Stimulated activated CD8-positive, alpha-beta memory T cell treated with anti-CD3 and anti-CD28 coated beads, Interleukin-4, amount 100 ng/mL, for 1 hour (primary cell): ENCODE measurements around the gene TMPRSS11D.

ENCODE experiments used
- DNase-seq, 2 donors: peaks; one replicate each; pipeline ENCODE4 v3.0.0-alpha.2; 2020; ENCODE audit warnings: low read depth in 2 of 2, low spot score in 1 of 2

Gene TMPRSS11D

GRCh38 chr4:67886281-67886680 lies 2.5 kb upstream of the TMPRSS11D start:
- DNase-seq = no peak

GRCh38 chr4:67885762-67886161 lies 2.0 kb upstream of the TMPRSS11D start:
- no peak for DNase-seq

GRCh38 chr4:67884701-67885100 lies 899 bp upstream of the TMPRSS11D start:
- DNase-seq = no peak

GRCh38 chr4:67883458-67883857 lies 344 bp downstream of the TMPRSS11D start:
- no peak for DNase-seq

GRCh38 chr4:67880866-67881610 lies 2.8 kb downstream of the TMPRSS11D start:
- no peak for DNase-seq

DNA sequence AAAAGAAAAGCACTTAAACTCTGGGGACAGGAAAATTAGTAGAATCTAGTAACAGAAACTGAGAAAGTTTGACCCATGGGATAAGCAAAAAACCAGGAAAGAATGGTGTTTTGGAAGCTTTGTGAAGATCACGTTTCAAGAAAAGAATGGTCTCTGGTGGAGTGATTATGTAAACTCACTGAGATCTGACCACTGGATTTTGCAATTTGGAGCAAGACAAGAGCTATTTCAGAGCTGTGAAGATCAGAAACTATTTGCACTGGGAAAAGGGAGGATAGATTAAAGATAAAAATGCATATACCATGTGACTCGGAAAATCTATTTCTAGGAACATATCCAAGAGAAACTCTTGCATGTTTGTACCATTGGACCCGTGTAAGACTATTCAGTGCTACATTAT lies 4.3 kb downstream of the TMPRSS11D start:
- DNase-seq = no peak

- DNase-seq = no peak
Measured at GRCh38 chr4:67877086-67877485, 6.7 kb downstream of the TMPRSS11D start.

DNA sequence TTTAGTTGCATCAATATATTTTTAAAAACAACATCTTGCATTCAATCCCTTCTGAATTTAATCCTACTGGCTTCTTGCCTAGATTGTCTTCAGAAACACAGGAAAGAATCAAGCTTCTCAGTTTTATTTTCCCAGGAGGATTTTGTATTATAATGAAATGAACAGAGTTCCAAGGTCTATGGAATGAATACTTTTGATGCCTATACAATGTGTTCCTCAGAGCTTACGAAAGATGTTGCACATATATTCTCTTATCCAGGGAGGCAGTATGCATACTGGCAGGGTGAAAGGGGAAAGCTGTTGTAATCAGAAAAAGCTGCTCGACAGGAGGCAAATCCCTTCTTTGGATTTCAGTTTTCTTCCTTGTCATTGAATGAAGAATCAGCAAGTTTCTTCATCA lies 8.8 kb downstream of the TMPRSS11D start:
- no peak for DNase-seq

- DNase-seq = no peak
Measured at GRCh38 chr4:67873116-67873515, 10.7 kb downstream of the TMPRSS11D start.

- no peak for DNase-seq
Measured at GRCh38 chr4:67871867-67872266, 11.9 kb downstream of the TMPRSS11D start.

DNA sequence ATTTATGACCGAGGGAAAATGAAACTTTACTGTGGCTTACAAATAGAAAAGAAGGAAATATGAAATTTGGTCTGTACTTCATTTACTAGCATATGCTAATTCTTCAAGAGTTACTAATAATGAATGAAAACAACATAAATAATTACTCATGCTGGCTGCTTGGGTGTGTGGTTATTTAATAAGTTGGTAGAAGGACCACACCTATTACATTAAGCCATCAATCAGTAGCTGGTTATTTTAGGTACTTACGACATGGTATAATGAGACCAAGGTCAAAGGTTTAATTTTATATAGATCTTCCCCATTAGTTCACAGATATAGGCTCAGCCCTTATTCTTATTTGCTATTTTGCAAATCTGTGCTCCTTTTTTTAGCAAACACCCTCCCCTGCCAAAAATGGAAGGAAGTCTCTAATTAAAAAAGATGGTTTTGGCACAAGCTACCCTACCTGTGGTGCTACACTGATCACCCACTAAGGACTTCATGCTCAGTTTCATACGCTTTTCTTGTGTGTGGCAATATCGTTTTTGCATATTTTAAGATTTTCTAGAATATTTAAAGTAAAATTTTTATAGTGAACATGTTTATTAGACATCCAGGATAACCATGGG lies 14.1 kb downstream of the TMPRSS11D start:
- DNase-seq = no peak

- no peak for DNase-seq
Measured at GRCh38 chr4:67861513-67861912, 22.3 kb downstream of the TMPRSS11D start.

GRCh38 chr4:67853336-67853735 lies 30.5 kb downstream of the TMPRSS11D start:
- DNase-seq = no peak

- no peak for DNase-seq
Measured at GRCh38 chr4:67820903-67821302, 62.9 kb downstream of the TMPRSS11D start.

DNA sequence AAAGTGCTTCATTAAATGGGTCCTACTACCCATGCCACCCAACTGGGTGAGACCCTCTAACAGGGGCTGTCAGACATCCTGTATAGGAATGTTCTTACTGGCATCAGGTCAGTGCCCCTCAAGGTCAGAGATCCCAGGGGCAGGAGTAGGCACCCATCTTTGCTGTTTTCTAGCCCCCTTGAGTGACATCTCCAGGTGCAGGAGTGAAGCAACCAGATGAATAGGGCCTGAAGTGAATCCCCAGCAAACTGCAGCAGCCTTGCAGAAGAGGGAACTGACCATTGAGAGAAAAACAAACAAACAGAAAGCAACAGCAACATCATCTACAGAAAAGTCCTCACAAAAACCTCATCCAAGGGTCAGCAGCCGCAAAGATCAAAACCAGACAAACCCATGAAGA lies 73.8 kb downstream of the TMPRSS11D start:
- DNase-seq = no peak

GRCh38 chr4:67809502-67809901 lies 74.3 kb downstream of the TMPRSS11D start:
- no peak for DNase-seq

DNA sequence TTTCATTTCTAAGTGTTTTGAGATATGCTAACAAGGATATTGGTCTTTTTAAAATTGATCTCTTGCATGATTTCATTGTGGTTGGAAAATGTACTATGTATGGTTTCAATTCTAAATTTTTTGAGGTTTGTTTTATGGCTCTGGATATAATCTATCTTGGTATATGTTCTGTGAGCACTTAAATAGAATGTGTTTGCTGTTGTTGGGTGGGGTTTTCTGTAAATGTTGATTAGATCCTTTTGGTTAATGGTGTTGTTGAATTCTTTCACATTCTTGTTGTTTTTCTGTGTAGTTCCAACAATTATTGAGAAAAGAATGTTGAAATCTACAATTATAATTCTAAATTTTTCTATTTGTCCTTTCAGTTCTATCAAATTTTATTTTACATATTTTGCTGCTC lies 87.0 kb downstream of the TMPRSS11D start:
- DNase-seq = no peak

- DNase-seq = no peak
Measured at GRCh38 chr4:67790721-67791120, 93.1 kb downstream of the TMPRSS11D start.

GRCh38 chr4:67787311-67787710 lies 96.5 kb downstream of the TMPRSS11D start:
- DNase-seq = no peak

GRCh38 chr4:67785528-67785927 lies 98.3 kb downstream of the TMPRSS11D start:
- DNase-seq = no peak

GRCh38 chr4:67779631-67780030 lies 104.2 kb downstream of the TMPRSS11D start:
- no peak for DNase-seq

DNA sequence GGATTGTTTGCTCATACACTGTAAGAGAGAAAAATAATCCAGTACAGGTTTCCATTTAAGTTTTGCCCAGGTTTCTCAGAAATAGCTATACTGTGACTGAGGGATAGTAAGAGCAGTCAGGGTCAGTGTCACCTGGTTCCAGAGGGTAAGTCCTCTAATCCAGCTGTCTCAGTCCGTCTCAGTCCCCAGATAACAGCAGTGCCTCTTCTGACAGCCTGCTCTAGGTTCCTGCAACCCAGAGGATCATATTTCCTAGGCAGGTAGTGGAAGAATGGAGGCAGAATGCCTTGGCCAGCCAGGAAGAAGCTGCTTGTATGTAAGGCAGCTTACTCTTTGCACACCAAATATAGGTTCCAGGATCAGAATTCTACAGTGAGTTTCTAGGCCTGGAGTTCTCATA lies 107.1 kb downstream of the TMPRSS11D start:
- DNase-seq = no peak
